ELR (cell line): ENCODE results near the gene SCIMP.
"Not testable (repeated sequence)": the region's sequence is repeated elsewhere in the genome, so short reads cannot be mapped to it uniquely, and the experiment has no call there.

ENCODE experiments used
- DNase-seq: peaks from one replicate; pipeline ENCODE4 v3.0.0-alpha.2; 2015; ENCODE audit warnings: low read depth

The SCIMP gene

DNA sequence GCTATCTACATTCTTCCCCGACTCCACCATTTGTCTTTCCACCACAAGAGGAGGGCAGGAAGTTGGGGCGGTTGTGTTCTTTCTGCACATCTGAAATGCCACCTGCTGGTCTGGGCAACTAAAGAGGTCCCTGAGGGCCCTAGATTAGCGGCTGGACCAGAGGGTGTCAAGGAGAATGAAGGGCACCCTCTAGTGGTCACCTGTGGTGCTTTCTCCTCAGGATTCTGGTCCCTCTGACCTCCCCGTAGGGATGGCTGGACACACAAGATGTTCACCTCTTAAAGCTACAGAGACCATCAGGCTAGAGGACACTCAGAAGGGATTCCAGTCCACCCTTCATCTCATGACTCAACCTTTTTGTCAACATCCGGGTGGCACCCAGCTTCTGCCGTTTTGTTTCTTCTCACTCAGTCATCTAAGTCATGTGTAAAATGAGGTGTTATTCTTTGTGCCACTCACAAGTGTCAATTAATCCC, 2.9 kb upstream of the SCIMP start:
- DNase-seq: peak; percentile 80

DNA sequence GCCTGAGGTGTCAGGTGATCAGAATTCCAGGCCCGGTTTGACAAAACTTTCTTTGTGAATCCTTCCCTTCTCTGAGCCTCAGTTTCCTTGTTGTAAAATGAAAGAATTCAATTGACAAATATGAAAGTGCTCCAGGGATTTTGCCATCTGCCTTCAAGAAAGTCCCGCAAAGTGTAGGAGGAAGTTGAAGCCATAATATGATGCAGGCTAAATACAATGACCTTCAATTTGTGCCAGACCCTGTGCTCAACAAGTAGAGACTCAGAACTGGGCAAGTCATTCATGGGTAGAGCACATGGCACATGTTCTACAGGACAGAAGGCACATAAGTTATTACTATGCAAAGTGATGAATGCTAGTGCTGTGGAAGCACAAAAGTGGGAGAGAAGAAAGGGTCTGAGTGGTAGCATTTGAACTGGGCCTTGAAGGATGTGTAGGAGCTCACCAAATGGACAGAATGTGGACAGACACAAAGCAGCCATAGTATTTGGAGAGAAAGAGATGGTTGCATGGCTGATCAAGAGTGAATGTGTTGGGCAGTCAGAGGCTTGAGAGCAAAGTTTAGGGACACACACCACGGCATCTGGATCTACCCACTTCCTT, 2.4 kb upstream of the SCIMP start:
- DNase-seq: no peak

DNA sequence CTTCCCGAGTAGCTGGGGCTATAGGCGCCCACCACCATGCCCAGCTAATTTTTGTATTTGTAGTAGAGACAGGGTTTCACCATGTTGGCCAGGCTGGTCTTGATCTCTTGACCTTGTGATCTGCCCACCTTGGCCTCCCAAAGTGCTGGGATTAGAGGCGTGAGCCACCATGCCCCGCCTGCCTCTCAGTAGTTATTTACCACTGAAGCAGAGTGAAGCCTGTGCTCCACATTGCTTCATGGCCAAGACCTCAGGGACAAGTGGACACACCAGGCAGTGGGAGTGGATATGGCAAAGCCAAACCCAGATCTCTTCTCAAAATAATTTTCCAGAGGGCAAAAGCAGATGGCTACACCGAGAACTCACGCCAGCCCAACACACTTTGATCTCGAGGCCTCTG, 1.2 kb downstream of the SCIMP start:
- DNase-seq: not testable (repeated sequence)

DNA sequence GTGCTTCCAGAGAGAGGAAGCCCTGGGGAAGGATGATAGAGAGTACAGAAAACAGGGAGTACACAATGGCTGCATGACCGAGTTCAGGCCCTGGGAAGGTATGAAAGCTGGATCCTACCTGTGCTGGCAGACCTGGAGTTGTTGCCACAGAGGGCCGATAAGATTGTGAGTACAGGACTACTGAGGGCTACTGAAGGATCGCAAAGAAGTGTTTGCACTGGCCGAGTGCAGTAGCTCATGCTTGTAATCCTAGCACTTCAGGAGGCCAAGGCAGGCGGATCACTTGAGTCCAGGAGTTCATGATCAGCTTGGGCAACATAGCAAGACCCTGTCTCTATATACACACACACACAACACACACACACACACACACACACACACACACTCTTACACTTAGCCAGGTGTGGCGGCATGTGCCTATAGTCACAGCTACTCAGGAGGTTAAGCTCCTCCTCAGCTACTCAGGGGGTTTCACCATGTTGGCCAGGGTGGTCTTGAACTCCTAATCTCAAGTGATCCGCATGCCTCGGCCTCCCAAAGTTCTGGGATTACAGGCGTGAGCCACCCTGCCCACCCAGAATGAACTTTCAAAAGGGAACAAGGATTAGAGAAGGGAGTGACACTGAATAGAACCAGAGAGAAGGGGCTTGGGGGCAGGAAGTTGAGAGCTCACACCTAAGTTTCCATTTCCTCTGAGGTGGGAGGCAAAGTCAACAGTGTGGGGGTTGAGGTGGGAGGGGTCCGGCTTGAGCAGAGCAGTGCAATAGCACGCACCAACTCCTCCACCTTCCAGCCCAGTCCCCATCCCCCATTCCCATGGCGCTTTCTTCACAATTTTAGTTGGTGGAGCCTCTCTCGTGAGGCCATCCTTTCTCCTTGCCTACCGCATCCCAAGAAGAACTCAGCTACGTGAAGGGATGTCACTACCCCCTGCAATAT, 7.5 kb downstream of the SCIMP start:
- no peak for DNase-seq

DNA sequence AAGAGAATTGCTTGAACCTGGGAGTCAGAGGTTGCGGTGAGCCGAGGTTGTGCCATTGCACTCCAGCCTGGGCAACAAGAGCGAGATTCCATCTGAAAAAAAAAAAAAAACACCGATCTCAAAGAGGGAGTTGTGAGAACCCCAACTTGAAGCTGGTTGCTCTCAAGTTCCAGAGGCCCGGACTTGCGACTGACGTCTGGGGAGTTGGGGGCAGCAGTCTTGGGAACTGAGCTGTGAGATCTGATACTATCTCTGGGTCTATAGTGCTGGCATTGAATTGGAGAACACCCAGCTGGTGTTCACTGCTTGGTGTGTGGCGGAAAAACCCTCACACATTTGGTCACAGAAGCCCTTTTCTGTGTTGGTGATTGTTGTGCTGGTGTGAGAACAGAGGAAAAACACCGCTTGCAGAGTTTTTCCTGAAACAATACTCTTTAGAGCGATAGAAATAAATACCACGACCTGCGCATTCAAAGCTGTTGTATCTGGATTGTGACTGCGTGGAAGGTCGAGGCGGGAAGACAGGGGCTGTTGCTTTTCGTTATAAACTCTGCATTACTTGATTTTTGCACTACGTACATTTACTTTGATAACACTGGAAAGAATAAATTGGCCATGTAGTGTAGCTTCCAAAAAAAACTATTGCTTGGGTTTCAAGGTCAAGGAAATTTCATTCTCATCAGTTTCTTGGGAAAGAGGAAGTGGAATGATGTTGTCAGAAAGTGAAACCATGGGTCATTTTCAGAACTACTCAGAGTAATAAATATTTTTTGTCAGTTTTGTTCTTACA, 8.8 kb downstream of the SCIMP start:
- no peak for DNase-seq

DNA sequence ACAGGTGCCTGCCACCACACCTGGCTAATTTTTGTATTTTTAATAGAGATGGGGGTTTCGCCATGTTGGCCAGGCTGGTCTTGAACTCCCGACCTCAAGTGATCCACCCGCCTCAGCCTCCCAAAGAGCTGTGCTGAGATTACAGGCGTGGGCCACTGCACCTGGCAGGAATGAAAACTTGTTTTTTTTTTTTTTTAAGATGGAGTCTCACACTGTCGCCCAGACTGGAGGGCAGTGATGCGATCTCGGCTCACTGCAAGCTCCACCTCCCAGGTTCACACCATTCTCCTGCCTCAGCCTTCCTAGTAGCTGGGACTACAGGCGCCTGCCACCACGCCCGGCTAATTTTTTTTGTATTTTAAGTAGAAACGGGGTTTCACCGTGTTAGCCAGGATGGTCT, 12.7 kb downstream of the SCIMP start:
- not testable (repeated sequence) for DNase-seq

DNA sequence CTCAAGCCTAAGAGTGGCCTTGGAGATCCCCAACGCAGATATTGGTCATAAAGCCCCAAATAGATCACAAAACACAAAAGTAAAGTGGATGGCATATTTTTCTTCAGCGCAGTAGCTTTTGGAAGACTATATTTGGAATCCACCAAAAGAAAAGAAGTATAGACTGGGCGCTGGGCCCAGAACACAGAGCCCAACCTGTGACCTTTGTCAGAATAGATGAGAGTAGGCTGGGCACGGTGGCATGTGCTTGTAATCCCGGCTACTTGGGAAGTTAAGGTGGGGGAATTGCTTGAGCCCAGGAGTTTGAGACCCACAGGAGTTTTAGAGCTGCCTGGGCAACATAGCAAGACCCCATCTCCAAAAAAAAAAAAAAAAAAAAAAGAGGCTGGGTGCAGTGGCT, 14.6 kb downstream of the SCIMP start:
- DNase-seq: no peak

DNA sequence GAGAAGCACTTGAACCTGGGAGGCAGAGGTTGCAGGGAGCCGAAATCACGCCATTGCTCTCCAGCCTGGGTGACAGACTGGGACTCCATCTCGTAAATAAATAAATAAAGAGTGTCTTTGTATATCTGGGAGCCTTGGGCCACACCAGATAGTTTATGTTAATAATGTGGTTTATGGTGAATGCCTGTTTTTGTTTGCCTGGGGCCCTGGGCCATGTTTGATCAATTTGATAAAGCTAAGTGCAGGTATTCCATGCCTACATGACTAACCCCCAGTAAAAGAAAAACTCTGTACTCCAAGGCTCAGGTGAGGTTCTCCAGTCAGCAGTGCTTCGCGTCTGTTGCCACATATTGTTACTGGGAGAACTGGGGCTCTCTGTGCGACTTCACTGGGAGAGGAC, 15.1 kb downstream of the SCIMP start:
- DNase-seq: no peak

DNA sequence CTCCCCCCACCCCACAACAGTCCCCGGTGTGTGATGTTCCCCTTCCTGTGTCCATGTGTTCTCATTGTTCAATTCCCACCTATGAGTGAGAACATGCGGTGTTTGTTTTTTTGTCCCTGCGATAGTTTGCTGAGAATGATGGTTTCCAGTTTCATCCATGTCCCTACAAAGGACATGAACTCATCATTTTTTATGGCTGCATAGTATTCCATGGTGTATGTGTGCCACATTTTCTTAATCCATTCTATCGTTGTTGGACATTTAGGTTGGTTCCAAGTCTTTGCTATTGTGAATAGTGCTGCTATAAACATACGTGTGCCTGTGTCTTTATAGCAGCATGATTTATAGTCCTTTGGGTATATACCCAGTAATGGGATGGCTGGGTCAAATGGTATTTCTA, 17.1 kb downstream of the SCIMP start:
- not testable (repeated sequence) for DNase-seq

DNA sequence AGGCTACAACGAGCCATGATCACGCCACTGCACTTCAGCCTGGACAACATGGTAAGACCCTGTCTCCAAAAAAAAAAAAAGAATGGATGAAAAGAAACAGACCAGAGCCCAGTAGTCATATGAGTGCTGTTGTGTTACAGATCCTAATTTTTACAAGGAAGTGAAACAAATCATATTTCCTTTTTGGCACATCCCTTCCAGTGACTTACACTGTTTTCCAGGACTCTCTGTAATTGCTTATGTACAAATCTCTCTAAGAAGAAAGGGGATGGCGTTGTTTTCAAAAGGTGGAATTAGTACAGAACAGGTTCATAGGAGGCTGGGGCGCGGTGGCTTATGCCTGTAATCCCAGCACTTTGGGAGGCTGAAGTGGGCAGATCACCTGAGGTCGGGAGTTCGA, 23.2 kb downstream of the SCIMP start:
- DNase-seq: no peak

DNA sequence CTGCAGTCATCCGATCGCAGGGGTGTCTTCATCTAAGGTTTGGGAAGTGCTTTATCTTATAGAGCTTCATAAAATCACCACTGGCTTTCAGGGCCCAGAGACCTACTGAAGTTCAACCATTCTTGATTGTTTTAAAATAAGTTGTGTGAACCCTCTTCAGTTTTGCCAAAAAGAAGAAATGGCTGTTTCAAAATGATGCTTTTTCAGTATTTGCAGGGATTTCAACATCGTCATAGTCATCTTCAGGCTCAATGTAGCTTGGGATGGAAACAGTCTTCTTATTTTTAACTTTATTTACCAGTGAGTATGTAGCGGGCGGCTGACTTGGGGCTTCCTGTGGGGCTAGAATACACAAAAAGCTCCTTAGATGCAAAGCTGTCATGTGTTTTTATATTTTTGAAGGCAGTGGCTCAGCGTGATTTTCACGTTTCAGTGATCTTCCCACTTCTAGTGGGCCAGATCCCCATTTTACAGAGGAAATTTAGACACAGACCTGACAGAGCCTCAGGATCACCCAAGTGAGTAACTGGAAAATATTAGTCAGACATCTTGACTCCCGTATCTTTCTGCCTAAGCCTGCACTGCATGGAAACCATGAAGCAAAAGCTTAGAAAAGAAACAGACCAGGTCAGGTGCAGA, 23.9 kb downstream of the SCIMP start:
- no peak for DNase-seq

DNA sequence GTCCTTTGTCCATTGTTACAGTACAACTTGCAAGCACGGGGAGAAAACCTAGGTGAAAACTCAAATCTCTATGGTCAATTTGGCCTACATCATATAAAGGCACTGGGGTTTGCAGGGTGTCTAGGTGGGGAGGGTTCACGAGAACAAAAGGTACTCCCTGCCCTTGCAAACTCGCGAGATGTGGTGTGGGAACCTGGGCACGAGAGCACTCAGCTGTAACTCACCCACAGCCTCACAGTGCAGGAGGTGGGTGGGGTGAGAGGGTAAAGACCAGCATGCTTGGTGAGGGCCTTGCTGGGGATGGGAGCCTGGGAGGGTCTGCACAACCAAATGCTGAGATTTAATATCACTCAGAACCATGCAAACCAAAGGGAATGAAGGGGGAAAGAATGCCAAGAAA, 24.6 kb downstream of the SCIMP start:
- no peak for DNase-seq

DNA sequence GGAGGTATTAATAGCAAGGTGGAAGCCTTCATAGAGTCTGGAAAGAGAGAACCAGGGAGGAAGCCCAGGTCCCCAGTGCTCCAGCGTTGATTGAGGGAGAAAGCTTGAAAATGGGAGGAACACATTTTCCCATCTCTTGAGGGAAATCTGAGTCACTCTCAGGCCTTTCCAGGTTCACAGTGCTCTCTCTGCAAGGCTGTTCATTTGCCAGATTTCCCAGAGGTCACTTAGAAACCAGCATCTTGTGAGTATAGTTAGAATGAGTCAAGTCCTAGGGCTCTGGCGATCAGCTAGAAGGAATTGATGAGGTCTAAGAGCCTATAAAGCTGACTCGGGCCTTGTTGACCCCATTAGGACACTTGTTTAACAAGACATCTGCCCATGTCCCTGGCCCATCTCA, 25.3 kb downstream of the SCIMP start:
- peak; percentile 36 for DNase-seq

DNA sequence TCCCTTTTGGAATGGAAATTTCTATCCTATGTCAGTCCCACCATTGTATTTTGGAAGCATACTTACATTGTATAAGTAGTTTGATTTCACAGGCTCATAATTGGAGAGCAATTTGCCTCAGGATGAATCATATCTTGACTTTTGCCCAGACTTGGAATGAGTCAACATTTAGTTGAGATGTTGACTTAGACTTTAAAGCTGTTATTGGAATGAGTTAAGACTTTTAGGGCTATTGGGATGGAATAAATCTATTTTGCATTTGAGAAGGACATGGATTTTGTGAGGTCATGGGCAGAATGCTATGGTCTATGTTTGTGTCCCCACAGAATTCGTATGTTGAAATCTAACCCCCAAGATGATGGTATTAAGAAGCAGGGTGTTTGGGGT, 30.8 kb downstream of the SCIMP start:
- DNase-seq: peak; percentile 74

DNA sequence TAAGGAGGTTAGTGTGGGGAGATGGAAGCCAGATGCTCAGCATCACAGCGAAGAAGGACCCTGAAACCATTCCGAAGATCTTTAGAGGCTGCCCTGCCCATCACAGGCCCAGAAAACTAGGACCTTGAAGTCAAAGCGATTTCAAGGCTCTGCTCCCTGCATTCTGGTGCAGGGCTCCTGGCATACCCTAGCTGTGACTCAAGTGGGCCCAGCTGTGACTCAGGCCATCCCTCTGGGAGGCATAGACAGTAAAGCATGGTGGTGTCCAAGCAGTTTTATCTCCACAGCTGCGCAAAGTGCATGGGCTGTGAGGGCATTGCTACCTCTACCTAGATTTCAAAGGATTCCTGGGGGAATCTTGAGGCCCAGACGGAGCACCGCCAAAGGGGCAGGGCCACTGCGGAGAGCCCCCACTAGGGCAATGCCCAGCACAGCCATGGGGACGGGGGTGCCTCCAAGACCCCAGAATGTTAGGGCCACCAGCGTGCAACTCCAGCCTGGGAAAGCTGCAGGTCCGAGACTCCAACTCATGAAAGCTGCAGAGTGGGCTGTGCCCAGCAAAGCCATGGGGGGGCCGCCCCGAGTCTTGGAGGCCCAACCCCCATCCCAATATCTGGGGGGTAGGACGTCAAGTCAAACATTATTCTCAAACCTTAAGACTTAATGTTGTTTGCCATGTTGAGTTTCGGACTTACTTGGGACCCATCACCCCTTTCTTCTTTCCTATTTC, 31.3 kb downstream of the SCIMP start:
- peak; percentile 65 for DNase-seq

DNA sequence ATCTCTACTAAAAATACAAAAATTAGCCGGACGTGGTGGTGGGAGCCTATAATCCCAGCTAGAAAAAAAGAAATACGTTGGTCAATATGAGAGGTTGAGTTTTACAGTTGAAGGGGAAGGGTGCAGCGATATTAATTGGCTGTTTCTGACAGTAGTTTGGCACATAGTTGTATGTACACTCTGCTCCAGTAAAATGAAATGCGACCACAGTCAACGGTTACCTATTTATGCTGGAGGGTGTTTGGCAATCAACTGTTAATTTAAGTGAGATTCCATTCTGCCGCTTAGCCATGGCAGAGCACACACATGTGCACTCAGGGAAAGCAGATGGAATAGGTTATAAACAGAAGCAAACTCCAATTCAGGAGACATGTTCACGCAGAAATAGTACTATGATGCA, 33.6 kb downstream of the SCIMP start:
- no peak for DNase-seq

DNA sequence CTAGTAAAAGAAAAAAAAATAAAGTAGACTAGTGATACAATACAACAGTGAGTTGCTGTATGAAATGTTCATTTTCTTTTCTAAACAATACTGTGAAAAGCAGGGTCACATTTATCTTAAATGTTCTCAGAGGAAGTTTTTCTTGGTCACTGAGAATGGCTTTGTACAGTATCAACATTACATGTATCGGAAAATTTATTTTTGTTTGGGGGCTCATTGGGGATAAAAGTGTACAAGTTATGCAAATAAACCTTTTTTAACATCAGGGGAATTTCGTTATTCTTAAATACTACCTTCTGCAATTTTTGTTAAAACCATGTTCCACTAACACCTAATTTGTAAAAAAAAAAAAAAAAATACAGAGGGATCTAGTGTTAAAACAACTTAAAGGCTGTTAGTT, 34.3 kb downstream of the SCIMP start:
- DNase-seq: no peak

DNA sequence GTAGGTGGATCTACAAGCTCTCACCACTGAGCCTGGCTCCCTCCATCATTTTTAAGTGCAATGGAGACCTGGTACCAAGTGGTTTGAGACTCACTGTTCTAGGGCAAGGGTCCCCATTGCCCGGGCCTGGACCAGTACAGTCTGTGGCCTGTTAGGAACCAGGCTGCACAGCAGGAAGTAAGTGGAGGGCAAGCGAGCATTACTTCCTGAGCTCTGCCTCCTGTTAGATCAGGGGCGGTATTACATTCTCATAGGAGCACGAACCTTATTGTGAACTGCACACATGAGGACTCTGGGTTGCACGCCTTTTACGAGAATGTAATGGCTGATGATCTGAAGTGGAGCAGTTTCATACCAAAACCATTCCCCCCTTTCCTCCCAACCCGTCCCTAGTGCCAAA, 36.2 kb downstream of the SCIMP start:
- DNase-seq: no peak

DNA sequence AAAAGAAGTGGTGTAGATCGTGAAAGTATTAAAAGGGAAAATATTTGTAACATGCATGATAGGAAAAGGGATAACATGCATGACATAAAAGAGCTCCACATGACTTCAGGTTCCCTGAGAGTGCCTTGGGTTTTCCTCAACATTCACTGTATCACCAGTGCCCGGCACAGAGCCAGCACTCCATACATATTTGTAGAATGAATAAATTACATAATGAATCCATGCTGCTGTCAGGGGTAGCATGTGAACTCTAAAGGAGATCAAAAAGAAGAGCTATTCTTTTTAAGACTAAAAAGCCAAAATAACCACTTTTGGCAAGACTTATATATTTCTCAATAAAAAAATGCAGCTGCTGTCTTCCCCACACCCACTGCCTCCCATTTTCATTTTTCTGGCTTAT, 40.3 kb downstream of the SCIMP start:
- peak; percentile 34 for DNase-seq

DNA sequence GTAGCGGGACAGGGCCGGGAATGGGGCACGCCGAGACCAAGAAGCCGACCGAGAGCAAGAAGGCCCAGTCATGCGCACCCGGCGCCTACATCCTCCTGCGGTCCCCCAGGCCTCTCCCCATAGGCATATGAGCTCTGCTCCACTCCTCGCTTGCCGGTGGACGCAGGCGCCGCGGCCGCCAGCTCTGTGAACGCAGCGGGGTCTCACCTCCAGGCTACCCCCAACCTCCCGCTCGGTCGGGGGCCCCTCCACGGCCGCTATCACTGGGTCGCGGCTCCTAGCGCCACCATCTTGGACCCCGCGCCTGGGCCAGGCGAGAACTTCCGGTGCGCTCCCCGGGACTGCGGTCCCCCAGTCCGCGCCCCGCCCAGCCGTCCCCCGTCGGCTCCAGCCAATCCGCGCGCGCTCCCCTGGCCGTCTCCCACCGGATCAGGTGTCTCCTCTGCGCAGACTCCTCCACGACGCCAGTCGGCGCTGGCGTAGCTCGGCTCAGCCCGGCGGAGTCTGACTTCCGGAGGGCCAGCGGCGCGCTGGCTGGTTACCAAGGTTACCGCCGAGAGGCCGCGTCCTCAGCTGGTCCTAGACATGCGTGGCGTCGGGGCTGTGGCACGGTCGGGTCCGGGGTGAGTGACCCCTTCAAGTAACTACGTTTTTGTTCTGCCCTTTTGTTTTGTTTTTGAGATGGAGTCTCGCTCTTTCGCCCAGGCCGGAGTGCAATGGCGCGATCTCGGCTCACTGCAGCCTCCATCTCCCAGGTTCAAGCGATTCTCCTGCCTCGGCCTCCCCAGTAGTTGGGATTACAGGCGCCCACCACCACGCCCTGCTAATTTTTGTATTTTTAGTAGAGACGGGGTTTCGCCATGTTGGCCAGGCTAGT, 42.9 kb downstream of the SCIMP start, which contains the start of gene ZNF594:
ZNF594 (minus strand) TSS at position 328 of the 877 bp plus-strand sequence. CDS start 7,612 bp downstream, outside the sequence.
- DNase-seq: peak; percentile 96
